ENCODE measurements around the gene RFLNA.

- TF ChIP-seq GATA2 (IDR thresholded peaks at IDR 0.05; ENCODE audit: low read depth, low read length) (no peak), GATA3 (IDR thresholded peaks at IDR 0.05; ENCODE audit: low read depth, low read length) (no peak)
Observed at GRCh38 chr12:124299628-124300388, 4.9 kb downstream of the RFLNA start.

Data from SH-SY5Y (cell line).